Measurements from ENCODE around the gene DOK1.

DNA sequence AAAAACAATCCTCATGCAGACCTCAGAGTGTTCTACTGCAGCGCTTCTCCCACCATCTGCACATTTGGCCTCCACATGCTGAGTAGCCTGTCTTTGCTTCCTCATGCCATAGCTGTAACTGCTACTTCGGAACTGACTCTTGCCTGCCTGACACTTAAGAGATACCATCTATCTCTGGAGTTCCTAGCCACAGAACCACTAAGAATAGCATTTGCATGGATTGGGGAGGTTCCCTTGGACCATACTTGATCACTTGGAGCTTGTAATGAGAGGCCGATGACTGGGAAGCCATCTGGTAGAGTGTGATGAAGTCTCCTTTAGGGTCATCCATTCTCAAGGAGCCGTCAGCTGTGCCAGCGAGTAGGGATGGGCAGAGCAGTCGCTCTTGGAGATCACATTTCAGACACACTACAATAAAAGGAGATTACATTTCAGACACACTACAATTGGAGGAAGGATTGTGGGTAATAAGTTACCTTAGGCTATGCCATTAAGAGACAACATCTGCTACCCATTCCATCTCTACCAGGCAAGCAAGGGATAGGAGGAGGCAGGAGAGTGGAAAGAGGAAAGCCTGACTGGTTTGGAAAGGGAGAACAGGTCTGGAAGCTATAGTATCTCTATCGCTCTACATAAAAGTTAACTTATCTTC, 21.8 kb downstream of the DOK1 start:
- TF ChIP-seq CTCF (IDR thresholded peaks at IDR 0.05; ENCODE audit: low read depth, low read length, poor library complexity, severe bottlenecking) (no peak), EZH2phosphoT487 (IDR thresholded peaks at IDR 0.05; ENCODE audit: borderline replicate concordance, low read length) (no peak)
